HT1080 (cell line): ENCODE results near the gene ARL14EP. TPM values are rescaled to one million over a fixed set of nuclear protein-coding genes. Genes with fewer than 3 reads are reported as not detected.
A peak's percentile ranks its signal among the peaks of the same experiment; 100 is the strongest.

Source experiments
- DNase-seq: peaks from one replicate; pipeline ENCODE4 v3.0.0-alpha.2; 2015; ENCODE audit warnings: low read depth
- polyA plus RNA-seq, 2 experiments: library from polyadenylated mRNA; depleted of rRNA; stranded (reverse); fragments of >200 nt; gene quantifications; 2 replicates each; pipeline ENCODE4 v1.2.3, GENCODE V29; 2015
- total RNA-seq: library from RNA; depleted of rRNA; stranded (reverse); fragments of >200 nt; shearing (Covaris generic); gene quantifications from 2 replicates; pipeline ENCODE4 v1.2.3, GENCODE V29; 2014; rRNA removed

ARL14EP gene
- total RNA-seq: 20.3 and 22.8 TPM in 2 replicates
- 21.8 and 24.8 TPM in 2 replicates for polyA plus RNA-seq (2015; cell fraction: cytosol; rRNA removed)
- polyA plus RNA-seq (2015; cell fraction: nucleus; rRNA removed): 40.5 and 45.2 TPM in 2 replicates

- peak; percentile 97 for DNase-seq
These were observed at the start of gene ARL14EP for GRCh38 chr11:30322826-30323710. Gene ARL14EP, plus strand, starts transcription at chr11:30323104. Its CDS starts 7,845 bp downstream, at chr11:30330949.

DNA sequence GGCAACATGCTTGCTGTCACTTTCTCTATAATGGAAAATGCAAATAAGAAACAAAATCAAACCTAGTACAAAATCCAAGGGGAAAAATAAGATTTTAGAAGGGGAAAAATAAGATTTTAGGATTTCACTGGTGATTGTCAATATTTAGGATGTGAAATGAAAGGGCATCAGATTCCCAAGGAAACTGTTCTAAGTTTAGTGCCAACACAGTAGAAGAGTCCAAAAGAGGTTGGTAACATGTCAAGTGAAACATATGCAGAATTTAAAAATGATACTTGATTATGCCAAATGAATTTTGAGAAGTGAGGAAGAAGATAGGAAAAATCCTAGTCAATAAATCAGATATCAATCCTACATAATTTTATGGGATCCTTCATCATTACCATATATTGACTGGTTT is 45.7 kb upstream of the ARL14EP start:
- DNase-seq: no peak

GRCh38 chr11:30279796-30280195 is 43.1 kb upstream of the ARL14EP start:
- no peak for DNase-seq

- no peak for DNase-seq
These were observed 41.2 kb upstream of the ARL14EP start for GRCh38 chr11:30281476-30282288.

GRCh38 chr11:30282289-30282631 is 40.6 kb upstream of the ARL14EP start:
- peak; percentile 75 for DNase-seq

- DNase-seq: no peak
These were observed 38.1 kb upstream of the ARL14EP start for GRCh38 chr11:30284836-30285235.

DNA sequence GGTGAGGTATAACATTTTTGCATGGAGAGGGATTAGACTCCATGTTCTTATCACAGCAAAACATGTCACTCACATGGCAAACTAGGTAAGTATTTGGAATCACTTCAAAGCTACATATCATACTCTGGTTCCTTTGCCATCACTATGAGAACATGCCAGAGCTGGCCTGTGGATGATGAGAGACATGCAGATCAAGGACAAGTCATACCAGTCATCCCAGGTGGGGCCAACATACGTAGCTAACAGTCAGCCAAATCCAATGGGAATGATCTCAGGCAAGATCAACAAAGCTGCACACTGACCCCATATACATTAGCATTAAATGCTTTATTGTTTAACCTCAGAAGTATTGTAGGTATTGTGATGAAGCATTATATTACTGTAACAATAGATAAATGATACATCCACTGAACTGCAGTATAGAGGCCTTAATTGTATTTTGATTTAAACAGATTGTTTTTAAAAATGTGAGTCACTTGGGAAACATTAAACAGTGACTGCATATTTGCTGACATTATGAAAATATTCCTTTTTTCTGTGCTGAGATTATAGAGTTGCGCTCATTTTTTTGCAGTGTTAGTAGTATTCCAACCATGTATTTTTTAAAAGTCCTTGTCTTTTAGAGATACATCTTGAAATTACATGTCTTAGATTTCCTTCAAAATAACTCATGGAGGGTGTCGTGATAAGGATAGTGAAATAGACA is 37.3 kb upstream of the ARL14EP start:
- no peak for DNase-seq

GRCh38 chr11:30291331-30291730 is 31.6 kb upstream of the ARL14EP start:
- no peak for DNase-seq

DNA sequence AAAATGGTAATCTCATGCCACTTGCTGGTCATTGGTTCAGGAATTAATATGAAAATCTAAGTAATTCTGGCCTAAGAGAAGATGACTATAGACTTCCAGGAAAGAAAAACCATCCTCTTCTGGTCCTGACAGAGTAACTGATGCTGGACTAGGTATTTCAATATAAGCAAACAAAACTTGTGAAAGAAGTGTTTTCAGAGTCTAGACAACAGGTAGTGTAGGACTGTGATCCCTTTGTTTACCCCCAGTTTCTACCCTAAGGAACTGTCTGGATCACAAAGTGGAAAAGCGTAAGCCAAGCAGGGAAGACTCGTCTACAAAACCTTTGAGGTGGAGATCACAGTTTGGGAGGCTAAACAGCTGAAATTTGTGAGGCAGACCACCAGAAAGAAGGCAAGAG is 30.4 kb upstream of the ARL14EP start:
- DNase-seq: no peak

DNA sequence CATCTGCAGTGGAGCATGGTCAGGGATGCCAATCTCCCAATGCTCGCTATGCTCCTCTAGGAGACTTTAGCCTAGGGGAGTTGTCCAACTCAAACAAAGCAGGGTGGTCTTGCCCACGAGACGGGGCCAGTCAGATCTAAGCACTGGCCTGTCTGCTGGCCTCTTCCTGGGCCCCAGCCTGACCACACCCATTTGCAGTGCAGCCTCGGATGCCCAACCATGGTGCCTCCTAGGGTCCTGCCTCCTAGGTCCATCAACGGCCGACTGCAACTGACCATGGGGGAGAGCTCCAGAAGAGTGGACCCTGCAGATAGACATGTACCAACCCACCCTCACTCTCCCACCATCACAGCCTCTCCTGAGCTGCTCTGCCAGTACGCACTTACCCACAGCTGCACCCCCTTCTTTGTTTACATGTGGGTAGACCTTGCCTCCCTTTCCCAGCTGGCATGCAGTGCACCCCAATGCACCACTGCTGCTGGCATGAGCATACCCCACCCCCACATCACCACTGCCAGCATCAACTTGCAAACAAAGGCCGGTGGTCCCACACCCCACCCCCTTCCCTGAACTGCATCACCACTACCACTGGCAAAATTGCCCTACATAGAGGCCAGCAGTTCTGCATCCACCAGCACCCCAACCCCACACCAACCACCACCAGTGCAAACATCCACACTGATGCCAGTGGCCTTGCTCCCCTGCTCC is 27.6 kb upstream of the ARL14EP start:
- no peak for DNase-seq

GRCh38 chr11:30304620-30305019 is 18.3 kb upstream of the ARL14EP start:
- DNase-seq: no peak

DNA sequence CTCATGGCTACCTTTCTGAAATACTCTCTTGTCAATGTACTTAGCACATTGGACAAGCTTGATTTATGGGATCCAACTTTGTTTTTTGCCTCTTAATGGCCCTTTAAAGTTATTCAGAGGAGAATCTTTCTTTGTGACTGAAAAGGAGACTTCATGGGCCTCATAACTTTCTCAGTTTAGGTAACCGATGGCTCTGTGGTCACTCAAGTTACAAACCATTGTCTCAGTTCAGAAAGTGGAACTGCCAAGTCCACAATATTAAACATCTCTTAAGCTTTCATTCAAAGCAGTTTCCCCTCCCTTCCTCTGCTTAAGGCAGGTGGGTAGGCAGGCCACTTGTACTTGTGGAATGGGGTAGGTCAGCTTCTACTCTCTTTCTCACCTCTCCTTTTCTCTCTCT is 12.3 kb upstream of the ARL14EP start:
- no peak for DNase-seq

DNA sequence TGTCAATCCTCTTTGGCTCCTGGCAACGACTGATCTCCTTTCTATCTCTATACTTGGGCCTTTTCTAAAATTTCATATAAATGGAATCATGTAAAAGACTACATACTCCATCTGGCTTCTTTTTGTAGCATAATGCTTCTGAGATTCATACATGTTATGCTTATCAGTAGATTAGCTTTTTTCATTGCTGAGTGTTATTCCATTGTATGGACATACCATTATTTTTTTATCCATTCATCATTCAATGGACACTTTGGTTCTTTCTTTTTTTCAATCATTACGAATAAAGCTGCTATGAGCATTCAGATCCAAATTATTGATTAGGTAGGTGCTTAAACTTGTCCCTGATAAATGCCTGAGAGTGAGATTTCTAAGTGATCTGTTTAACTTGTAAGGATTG is 11.7 kb upstream of the ARL14EP start:
- no peak for DNase-seq

GRCh38 chr11:30312243-30312642 is 10.7 kb upstream of the ARL14EP start:
- no peak for DNase-seq

GRCh38 chr11:30313580-30313979 is 9.3 kb upstream of the ARL14EP start:
- DNase-seq: peak; percentile 29

DNA sequence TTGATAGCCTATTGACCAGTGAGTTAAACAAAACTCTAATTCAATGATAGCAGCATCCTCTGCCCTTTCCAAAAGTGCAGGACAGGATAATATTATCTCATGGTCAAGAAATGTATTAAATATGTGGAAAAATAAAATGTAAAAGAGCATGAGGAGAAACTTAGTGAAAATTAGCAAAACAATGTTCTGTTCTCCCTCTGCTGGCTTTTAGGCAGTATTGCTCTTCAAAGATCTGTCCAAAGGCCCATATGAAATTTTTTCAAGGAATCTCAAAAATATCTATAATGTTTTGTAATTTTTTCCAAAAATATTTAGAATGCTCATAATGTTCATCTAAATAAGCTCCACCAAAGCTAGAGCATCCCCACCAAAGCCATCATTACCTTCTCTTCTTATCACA is 8.3 kb upstream of the ARL14EP start:
- no peak for DNase-seq

- DNase-seq: no peak
These were observed 6.7 kb upstream of the ARL14EP start for GRCh38 chr11:30316237-30316636.

GRCh38 chr11:30317030-30317429 is 5.9 kb upstream of the ARL14EP start:
- no peak for DNase-seq

- DNase-seq: no peak
These were observed 1.6 kb upstream of the ARL14EP start for GRCh38 chr11:30321321-30321720.

GRCh38 chr11:30322191-30322590 is 713 bp upstream of the ARL14EP start:
- no peak for DNase-seq
